ENCODE data around the gene VPS36.

DNA sequence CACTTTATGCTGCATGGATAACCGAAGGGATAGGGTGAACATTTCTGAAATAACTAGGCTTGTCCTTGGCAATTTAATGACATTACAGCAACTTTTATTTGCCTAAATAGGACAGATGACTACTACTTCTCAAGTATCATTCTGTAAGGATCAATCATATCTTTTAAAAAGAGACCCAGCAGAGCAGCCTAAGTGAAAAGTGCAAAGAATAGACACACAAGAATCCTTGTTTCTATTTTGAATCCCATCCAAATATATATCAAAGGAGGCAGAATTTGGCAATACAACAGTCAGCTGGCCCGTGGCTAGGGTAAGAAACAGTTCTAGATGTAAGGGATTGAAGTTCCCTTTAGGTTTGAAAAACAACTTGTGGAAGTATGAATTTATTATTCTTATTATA, 51.4 kb downstream of the VPS36 start:
- TF ChIP-seq ZBTB21 (CRISPR knock-in tag; IDR thresholded peaks at IDR 0.05) (no peak), ZFP36 (IDR thresholded peaks at IDR 0.05; ENCODE audit: borderline replicate concordance, low read depth, low read length, partially characterized antibody) (no peak), CHD4 (IDR thresholded peaks at IDR 0.05; ENCODE audit: borderline replicate concordance, low read length) (no peak), MTF1 (CRISPR knock-in tag; IDR thresholded peaks at IDR 0.05) (no peak), POLR2A (IDR thresholded peaks at IDR 0.05; ENCODE audit: insufficient read depth in 1 of 2, low read depth in 2 of 2, low read length in 2 of 2) (no peak), TAF1 (CRISPR knock-in tag; IDR thresholded peaks at IDR 0.05) (no peak), SMC3 (IDR thresholded peaks at IDR 0.05; ENCODE audit: low read length) (no peak), CBFB (CRISPR knock-in tag; IDR thresholded peaks at IDR 0.05) (no peak), NFYB (CRISPR knock-in tag; IDR thresholded peaks at IDR 0.05) (no peak), KLF6 (CRISPR knock-in tag; IDR thresholded peaks at IDR 0.05) (no peak)
- TF ChIP-seq, protein P1, sequence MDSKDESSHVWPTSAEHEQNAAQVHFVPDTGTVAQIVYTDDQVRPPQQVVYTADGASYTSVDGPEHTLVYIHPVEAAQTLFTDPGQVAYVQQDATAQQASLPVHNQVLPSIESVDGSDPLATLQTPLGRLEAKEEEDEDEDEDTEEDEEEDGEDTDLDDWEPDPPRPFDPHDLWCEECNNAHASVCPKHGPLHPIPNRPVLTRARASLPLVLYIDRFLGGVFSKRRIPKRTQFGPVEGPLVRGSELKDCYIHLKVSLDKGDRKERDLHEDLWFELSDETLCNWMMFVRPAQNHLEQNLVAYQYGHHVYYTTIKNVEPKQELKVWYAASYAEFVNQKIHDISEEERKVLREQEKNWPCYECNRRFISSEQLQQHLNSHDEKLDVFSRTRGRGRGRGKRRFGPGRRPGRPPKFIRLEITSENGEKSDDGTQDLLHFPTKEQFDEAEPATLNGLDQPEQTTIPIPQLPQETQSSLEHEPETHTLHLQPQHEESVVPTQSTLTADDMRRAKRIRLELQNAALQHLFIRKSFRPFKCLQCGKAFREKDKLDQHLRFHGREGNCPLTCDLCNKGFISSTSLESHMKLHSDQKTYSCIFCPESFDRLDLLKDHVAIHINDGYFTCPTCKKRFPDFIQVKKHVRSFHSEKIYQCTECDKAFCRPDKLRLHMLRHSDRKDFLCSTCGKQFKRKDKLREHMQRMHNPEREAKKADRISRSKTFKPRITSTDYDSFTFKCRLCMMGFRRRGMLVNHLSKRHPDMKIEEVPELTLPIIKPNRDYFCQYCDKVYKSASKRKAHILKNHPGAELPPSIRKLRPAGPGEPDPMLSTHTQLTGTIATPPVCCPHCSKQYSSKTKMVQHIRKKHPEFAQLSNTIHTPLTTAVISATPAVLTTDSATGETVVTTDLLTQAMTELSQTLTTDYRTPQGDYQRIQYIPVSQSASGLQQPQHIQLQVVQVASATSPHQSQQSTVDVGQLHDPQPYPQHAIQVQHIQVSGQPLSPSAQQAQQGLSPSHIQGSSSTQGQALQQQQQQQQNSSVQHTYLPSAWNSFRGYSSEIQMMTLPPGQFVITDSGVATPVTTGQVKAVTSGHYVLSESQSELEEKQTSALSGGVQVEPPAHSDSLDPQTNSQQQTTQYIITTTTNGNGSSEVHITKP (CRISPR knock-in tag; IDR thresholded peaks at IDR 0.05; ENCODE audit: low read depth): no peak
- TF ChIP-seq, protein P2, sequence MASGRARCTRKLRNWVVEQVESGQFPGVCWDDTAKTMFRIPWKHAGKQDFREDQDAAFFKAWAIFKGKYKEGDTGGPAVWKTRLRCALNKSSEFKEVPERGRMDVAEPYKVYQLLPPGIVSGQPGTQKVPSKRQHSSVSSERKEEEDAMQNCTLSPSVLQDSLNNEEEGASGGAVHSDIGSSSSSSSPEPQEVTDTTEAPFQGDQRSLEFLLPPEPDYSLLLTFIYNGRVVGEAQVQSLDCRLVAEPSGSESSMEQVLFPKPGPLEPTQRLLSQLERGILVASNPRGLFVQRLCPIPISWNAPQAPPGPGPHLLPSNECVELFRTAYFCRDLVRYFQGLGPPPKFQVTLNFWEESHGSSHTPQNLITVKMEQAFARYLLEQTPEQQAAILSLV (CRISPR knock-in tag; IDR thresholded peaks at IDR 0.05; ENCODE audit: borderline replicate concordance): no peak
- TF ChIP-seq, protein P3, sequence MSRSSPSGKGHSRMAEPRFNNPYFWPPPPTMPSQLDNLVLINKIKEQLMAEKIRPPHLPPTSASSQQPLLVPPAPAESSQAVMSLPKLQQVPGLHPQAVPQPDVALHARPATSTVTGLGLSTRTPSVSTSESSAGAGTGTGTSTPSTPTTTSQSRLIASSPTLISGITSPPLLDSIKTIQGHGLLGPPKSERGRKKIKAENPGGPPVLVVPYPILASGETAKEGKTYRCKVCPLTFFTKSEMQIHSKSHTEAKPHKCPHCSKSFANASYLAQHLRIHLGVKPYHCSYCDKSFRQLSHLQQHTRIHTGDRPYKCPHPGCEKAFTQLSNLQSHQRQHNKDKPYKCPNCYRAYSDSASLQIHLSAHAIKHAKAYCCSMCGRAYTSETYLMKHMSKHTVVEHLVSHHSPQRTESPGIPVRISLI (CRISPR knock-in tag; IDR thresholded peaks at IDR 0.05; ENCODE audit: borderline replicate concordance): no peak

Data from HepG2 (cell line).